Measurements from ENCODE around the gene ASXL1. TPM values are rescaled to one million over a fixed set of nuclear protein-coding genes. Genes with fewer than 3 reads are reported as not detected.
A peak's percentile ranks its signal among the peaks of the same experiment; 100 is the strongest.
"Not testable (repeated sequence)": the region's sequence is repeated elsewhere in the genome, so short reads cannot be mapped to it uniquely, and the experiment has no call there.

ASXL1 gene
- total and polyA plus RNA-seq, 5 donors from 2014 or later = 15.0 to 314 (median 21.7) TPM

DNA sequence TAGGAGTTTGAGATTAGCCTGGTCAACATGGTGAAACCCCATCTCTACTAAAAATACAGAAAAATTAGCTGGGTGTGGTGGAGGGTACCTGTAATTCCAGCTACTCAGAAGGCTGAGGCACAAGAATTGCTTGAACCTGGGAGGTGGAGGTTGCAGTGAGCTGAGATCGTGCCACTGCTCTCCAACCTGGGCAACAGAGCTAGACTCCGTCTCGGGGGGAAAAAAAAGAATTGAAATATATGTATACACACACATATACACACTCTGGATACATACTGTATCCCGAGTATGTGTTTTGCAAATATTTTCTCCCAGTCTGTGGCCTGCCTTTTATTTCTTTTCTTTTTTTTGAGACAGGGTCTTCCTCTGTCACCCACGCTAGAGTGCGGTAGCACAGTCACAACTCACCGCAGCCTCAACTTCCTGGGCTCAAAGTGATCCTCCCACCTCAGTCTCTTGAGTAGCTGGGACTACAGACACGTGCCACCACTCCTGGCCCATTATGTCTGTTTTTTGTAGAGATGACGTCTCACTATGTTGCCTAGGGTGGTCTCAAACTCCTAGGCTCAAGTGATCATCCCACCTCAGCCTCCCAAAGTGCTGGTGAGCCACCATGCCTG lies 49.1 kb downstream of the ASXL1 start:
- H3K4me3 Mint-ChIP-seq = peak overlapping the region; percentile 13 to 90 (median 74)
- H3K9me3 ChIP-seq (ENCODE audit: control insufficient read depth in 2 of 2, low read length in 2 of 2); H3K27me3 ChIP-seq (ENCODE audit: control insufficient read depth, insufficient read depth, low read length); H3K9me3 Mint-ChIP-seq; H3K27me3 Mint-ChIP-seq; H3K36me3 Mint-ChIP-seq: not testable (repeated sequence)
- H3K27ac Mint-ChIP-seq = peak overlapping the region; percentile 89 to 90 (median 90)
- peak; percentile 48 to 74 (median 69) for DNase-seq
- peaks cover 22% of the 10 kb centered on the region for H3K36me3 ChIP-seq (ENCODE audit: control insufficient read depth, insufficient read depth, low read length)
- ATAC-seq (ENCODE audit: low read depth in 2 of 2) = peak; percentile 91 to 95
- peak overlapping the region; percentile 55 for H3K4me3 ChIP-seq (ENCODE audit: low read depth, low read length)
- peaks cover 41 to 79% (median 53%) of the 10 kb centered on the region in 4 donors for H3K4me1 Mint-ChIP-seq
- H3K27ac ChIP-seq (ENCODE audit: insufficient read depth, low read length, poor library complexity, severe bottlenecking) = peak overlapping the region; percentile 70
- H3K4me1 ChIP-seq (ENCODE audit: control insufficient read depth, insufficient read depth, low read length, poor library complexity, severe bottlenecking) = peaks cover 35% of the 10 kb centered on the region

DNA sequence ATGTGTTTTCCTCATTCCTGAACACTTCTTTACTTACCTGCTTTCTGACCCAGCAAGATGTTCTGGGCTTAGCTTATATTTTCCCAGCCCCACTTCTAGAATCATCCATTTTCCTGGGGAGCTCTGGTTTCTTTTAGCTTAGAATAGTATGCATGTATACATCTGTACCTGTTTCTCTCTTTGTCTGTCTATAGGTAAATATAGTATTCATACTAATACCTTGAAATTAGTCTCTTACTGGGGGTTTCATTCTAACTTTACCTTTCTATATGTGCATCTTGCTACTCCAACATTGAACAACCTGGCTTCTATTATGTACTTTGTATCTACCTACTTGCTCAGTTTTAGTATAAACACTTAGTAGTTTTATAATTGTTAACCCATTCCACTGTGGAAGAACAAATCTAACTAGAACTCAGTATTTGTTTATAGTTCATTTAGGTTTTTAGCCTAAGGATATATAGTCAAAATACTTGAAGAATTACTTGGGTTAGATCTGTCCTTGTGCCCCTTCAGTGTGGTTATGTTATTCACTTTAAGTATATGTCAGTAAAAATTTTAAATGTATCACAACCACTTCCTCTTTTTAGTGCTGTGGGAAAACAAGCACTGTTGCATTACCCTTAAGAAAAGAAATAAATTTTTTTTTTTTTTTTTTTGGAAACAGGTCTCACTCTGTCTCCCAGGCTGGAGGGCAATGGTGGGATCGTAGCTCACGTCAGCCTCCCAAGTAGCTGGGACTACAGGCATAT lies 54.0 kb downstream of the ASXL1 start:
- Histone ChIP-seq H3K27me3 (ENCODE audit: control insufficient read depth, insufficient read depth, low read length) (no peaks in the 10 kb centered on the region), H3K36me3 (ENCODE audit: control insufficient read depth, insufficient read depth, low read length) (peaks cover 21% of the 10 kb centered on the region), H3K4me3 (ENCODE audit: low read depth, low read length) (peak overlapping the region; percentile 35), H3K9me3 (ENCODE audit: control insufficient read depth in 2 of 2, low read length in 2 of 2) (no peaks in the 10 kb centered on the region), H3K27ac (ENCODE audit: insufficient read depth, low read length, poor library complexity, severe bottlenecking) (peak overlapping the region; percentile 14), H3K4me1 (ENCODE audit: control insufficient read depth, insufficient read depth, low read length, poor library complexity, severe bottlenecking) (peaks cover 35% of the 10 kb centered on the region)
- H3K27me3 Mint-ChIP-seq = no peaks in the 10 kb centered on the region
- ATAC-seq (ENCODE audit: low read depth in 2 of 2) = peak in 1 of 2 donors; percentile 29
- H3K4me1 Mint-ChIP-seq = peaks cover 36 to 79% (median 58%) of the 10 kb centered on the region in 4 donors
- peak in 1 of 3 donors; percentile 19 for DNase-seq
- peaks cover 0 to 2% (median 0%) of the 10 kb centered on the region in 7 donors for H3K9me3 Mint-ChIP-seq
- H3K4me3 Mint-ChIP-seq = peak overlapping the region in 3 of 4 donors; percentile 36 to 78 (median 47)
- peaks cover 15% of the 10 kb centered on the region for H3K36me3 Mint-ChIP-seq
- H3K27ac Mint-ChIP-seq = peak overlapping the region in 2 of 3 donors; percentile 54 to 67

- H3K27ac Mint-ChIP-seq = peak overlapping the region; percentile 3 to 89 (median 74)
- H3K4me3 Mint-ChIP-seq = peak overlapping the region in 2 of 4 donors; percentile 9 to 32
- H3K4me1 Mint-ChIP-seq = peaks cover 42 to 72% (median 60%) of the 10 kb centered on the region in 4 donors
These were observed 57.4 kb downstream of the ASXL1 start for GRCh38 chr20:32415494-32415893.

DNA sequence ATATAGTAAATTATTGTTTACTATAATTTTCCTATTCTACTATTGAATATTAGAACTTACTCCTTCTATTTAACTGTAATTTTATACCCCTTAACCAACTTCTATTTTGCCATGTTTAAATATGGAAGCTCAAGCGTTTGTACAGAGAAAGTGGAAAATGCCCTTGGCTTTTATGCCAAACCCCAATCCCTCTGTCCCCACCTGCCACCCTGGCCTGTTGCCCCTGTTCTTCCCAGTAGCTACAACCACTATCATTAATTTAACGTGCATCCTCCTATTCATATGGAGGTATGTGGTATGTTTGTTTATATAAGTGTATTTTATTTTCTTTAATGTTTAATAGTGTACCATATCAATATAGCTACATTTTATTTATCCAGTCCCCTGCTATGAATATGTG lies 58.1 kb downstream of the ASXL1 start:
- peaks cover 7% of the 10 kb centered on the region for H3K36me3 ChIP-seq (ENCODE audit: control insufficient read depth, insufficient read depth, low read length)
- H3K9me3 Mint-ChIP-seq = peaks cover 0 to 4% (median 0%) of the 10 kb centered on the region in 7 donors
- H3K36me3 Mint-ChIP-seq = peaks cover 18% of the 10 kb centered on the region
- ATAC-seq (ENCODE audit: low read depth in 2 of 2) = no peak
- H3K27ac Mint-ChIP-seq = peak overlapping the region in 1 of 3 donors; percentile 74
- no peaks in the 10 kb centered on the region for H3K27me3 ChIP-seq (ENCODE audit: control insufficient read depth, insufficient read depth, low read length)
- H3K9me3 ChIP-seq (ENCODE audit: control insufficient read depth in 2 of 2, low read length in 2 of 2) = no peaks in the 10 kb centered on the region
- peaks cover 42 to 74% (median 62%) of the 10 kb centered on the region in 4 donors for H3K4me1 Mint-ChIP-seq
- no peak overlapping the region for H3K4me3 ChIP-seq (ENCODE audit: low read depth, low read length)
- H3K4me1 ChIP-seq (ENCODE audit: control insufficient read depth, insufficient read depth, low read length, poor library complexity, severe bottlenecking) = peaks cover 24% of the 10 kb centered on the region
- H3K4me3 Mint-ChIP-seq = peak overlapping the region in 2 of 4 donors; percentile 24 to 32
- H3K27me3 Mint-ChIP-seq = no peaks in the 10 kb centered on the region
- DNase-seq = no peak
- no peak overlapping the region for H3K27ac ChIP-seq (ENCODE audit: insufficient read depth, low read length, poor library complexity, severe bottlenecking)

More at GRCh38 chr20:32415494-32415893, 57.4 kb downstream of the ASXL1 start:
- Mint-ChIP-seq H3K36me3 (peaks cover 18% of the 10 kb centered on the region), H3K27me3 (no peaks in the 10 kb centered on the region), H3K9me3 (peaks cover 0 to 4% (median 0%) of the 10 kb centered on the region in 7 donors)
- H3K4me1 ChIP-seq (ENCODE audit: control insufficient read depth, insufficient read depth, low read length, poor library complexity, severe bottlenecking) = peaks cover 25% of the 10 kb centered on the region
- no peak for DNase-seq
- no peak overlapping the region for H3K4me3 ChIP-seq (ENCODE audit: low read depth, low read length)
- no peak for ATAC-seq (ENCODE audit: low read depth in 2 of 2)
- no peaks in the 10 kb centered on the region for H3K27me3 ChIP-seq (ENCODE audit: control insufficient read depth, insufficient read depth, low read length)
- H3K9me3 ChIP-seq (ENCODE audit: control insufficient read depth in 2 of 2, low read length in 2 of 2) = no peaks in the 10 kb centered on the region
- H3K27ac ChIP-seq (ENCODE audit: insufficient read depth, low read length, poor library complexity, severe bottlenecking) = no peak overlapping the region
- H3K36me3 ChIP-seq (ENCODE audit: control insufficient read depth, insufficient read depth, low read length) = peaks cover 7% of the 10 kb centered on the region

- H3K27ac ChIP-seq (ENCODE audit: insufficient read depth, low read length, poor library complexity, severe bottlenecking) = no peak overlapping the region
- Mint-ChIP-seq H3K9me3 (peaks cover 0 to 4% (median 0%) of the 10 kb centered on the region in 7 donors), H3K36me3 (peaks cover 8% of the 10 kb centered on the region), H3K27me3 (no peaks in the 10 kb centered on the region), H3K4me3 (peak overlapping the region in 1 of 4 donors; percentile 28), H3K4me1 (peaks cover 41 to 63% (median 51%) of the 10 kb centered on the region in 4 donors), H3K27ac (no peak overlapping the region)
- H3K4me3 ChIP-seq (ENCODE audit: low read depth, low read length) = no peak overlapping the region
- H3K9me3 ChIP-seq (ENCODE audit: control insufficient read depth in 2 of 2, low read length in 2 of 2) = no peaks in the 10 kb centered on the region
- peaks cover 3% of the 10 kb centered on the region for H3K36me3 ChIP-seq (ENCODE audit: control insufficient read depth, insufficient read depth, low read length)
- H3K27me3 ChIP-seq (ENCODE audit: control insufficient read depth, insufficient read depth, low read length) = no peaks in the 10 kb centered on the region
- peaks cover 8% of the 10 kb centered on the region for H3K4me1 ChIP-seq (ENCODE audit: control insufficient read depth, insufficient read depth, low read length, poor library complexity, severe bottlenecking)
- ATAC-seq (ENCODE audit: low read depth in 2 of 2) = no peak
- DNase-seq = no peak
These were observed 60.2 kb downstream of the ASXL1 start for GRCh38 chr20:32418376-32418775.

DNA sequence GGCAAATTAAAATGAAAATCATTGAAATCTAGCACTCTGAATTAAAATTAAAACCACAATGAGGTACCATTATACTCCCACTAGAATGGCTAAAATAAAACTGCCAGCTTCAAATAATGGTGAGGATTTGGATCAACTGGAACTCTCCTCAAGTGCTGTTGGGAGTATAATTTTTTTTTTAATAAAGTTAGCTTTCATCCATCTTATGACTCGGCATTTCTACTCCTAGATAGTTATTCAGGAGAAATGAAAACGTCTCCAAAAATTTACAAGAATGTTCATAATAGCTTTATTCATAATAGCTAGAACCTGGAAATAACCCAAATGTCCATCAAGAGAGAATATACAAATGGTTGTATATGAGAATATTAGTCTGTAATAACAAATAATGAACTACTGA lies 63.2 kb downstream of the ASXL1 start:
- no peak overlapping the region for H3K4me3 Mint-ChIP-seq
- ATAC-seq (ENCODE audit: low read depth in 2 of 2) = no peak

DNA sequence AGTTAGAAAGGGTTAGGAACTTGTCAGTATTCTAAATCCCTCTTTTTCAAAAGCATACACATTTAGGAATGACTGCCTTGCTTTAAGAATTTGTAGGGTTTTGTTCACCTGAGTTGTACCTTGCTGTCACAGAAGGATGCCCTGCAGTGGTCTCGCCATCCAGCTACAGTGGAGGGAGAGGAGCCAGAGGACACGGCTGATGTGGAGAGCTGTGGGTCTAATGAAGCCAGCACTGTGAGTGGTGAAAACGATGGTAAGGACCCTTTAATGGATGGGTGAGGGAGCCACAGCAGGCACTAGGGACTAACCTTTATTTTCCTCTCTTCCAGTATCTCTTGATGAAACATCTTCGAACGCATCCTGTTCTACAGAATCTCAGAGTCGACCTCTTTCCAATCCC lies 69.9 kb downstream of the ASXL1 start:
- Histone ChIP-seq H3K4me1 (ENCODE audit: control insufficient read depth, insufficient read depth, low read length, poor library complexity, severe bottlenecking) (no peaks in the 10 kb centered on the region), H3K36me3 (ENCODE audit: control insufficient read depth, insufficient read depth, low read length) (peaks cover 59% of the 10 kb centered on the region), H3K4me3 (ENCODE audit: low read depth, low read length) (no peak overlapping the region), H3K27ac (ENCODE audit: insufficient read depth, low read length, poor library complexity, severe bottlenecking) (no peak overlapping the region), H3K9me3 (ENCODE audit: control insufficient read depth in 2 of 2, low read length in 2 of 2) (no peaks in the 10 kb centered on the region), H3K27me3 (ENCODE audit: control insufficient read depth, insufficient read depth, low read length) (no peaks in the 10 kb centered on the region)
- DNase-seq (no peak), ATAC-seq (ENCODE audit: low read depth in 2 of 2) (no peak)
- Mint-ChIP-seq H3K27me3 (no peaks in the 10 kb centered on the region), H3K4me1 (peaks cover 13 to 37% (median 23%) of the 10 kb centered on the region in 4 donors), H3K36me3 (peaks cover 47% of the 10 kb centered on the region), H3K9me3 (no peaks in the 10 kb centered on the region), H3K4me3 (no peak overlapping the region), H3K27ac (peak overlapping the region in 1 of 3 donors; percentile 43)

More for the DNA sequence above, 63.2 kb downstream of the ASXL1 start:
- Histone ChIP-seq H3K36me3 (ENCODE audit: control insufficient read depth, insufficient read depth, low read length) (no peaks in the 10 kb centered on the region), H3K27ac (ENCODE audit: insufficient read depth, low read length, poor library complexity, severe bottlenecking) (no peak overlapping the region), H3K9me3 (ENCODE audit: control insufficient read depth in 2 of 2, low read length in 2 of 2) (no peaks in the 10 kb centered on the region), H3K4me1 (ENCODE audit: control insufficient read depth, insufficient read depth, low read length, poor library complexity, severe bottlenecking) (no peaks in the 10 kb centered on the region), H3K4me3 (ENCODE audit: low read depth, low read length) (no peak overlapping the region), H3K27me3 (ENCODE audit: control insufficient read depth, insufficient read depth, low read length) (no peaks in the 10 kb centered on the region)
- peaks cover 0 to 4% (median 0%) of the 10 kb centered on the region in 7 donors for H3K9me3 Mint-ChIP-seq
- peaks cover 7% of the 10 kb centered on the region for H3K36me3 Mint-ChIP-seq
- DNase-seq = no peak
- H3K27me3 Mint-ChIP-seq = no peaks in the 10 kb centered on the region
- peaks cover 26 to 55% (median 42%) of the 10 kb centered on the region in 4 donors for H3K4me1 Mint-ChIP-seq
- H3K27ac Mint-ChIP-seq = no peak overlapping the region

Data from CD4-positive, CD25-positive, alpha-beta regulatory T cell (primary cell).